H1 (cell line): ENCODE results near the gene MGAT5B. TPM values are rescaled to one million over a fixed set of nuclear protein-coding genes. Genes with fewer than 3 reads are reported as not detected.

ENCODE experiments used
- CTCF ChIA-PET: fragments of 300-600 bp; sonication (Branson Sonifier 250); formaldehyde crosslinking; loops from one replicate; lab custom pipeline; 2021; ENCODE audit not compliant: partially characterized antibody; lab: Charles Lee
- POLR2A ChIA-PET: fragments of 300-600 bp; sonication (Branson Sonifier 250); formaldehyde crosslinking; loops from one replicate; lab custom pipeline; 2021; ENCODE audit warnings: inconsistent platforms; ENCODE audit not compliant: partially characterized antibody; lab: Charles Lee
- DNase-seq, 2 experiments: peaks; one replicate each; pipeline versions ENCODE4 v3.0.0 to v3.0.0-alpha.2; 2010 to 2022; ENCODE audit warnings: low spot score in 2 of 2, low read depth in 1 of 2, mixed read lengths in 1 of 2
- FAIRE-seq: peaks from 2 replicates; lab custom pipeline; 2011; peaks lifted over from hg19 to GRCh38; lab: Jason Lieb, UNC
- H2AFZ ChIP-seq: 2 replicates; pipeline ENCODE4 v1.8.1; 2012; ENCODE audit warnings: low read length, inconsistent platforms
- H2AK5ac ChIP-seq: 2 replicates; pipeline ENCODE4 v1.6.1; 2013; ENCODE audit warnings: low read depth, low read length
- H2BK120ac ChIP-seq: replicated peaks from 2 replicates; pipeline ENCODE3; 2013; ENCODE audit warnings: low read depth, low read length, inconsistent platforms
- H2BK12ac ChIP-seq: 2 replicates; pipeline ENCODE4 v1.6.1; 2013; ENCODE audit warnings: low read depth, low read length
- H2BK15ac ChIP-seq: 2 replicates; pipeline ENCODE4 v1.6.1; 2013; ENCODE audit warnings: low read length
- H2BK20ac ChIP-seq: 2 replicates; pipeline ENCODE4 v1.6.1; 2013; ENCODE audit warnings: low read length
- H2BK5ac ChIP-seq: 2 replicates; pipeline ENCODE4 v1.6.1; 2013; ENCODE audit warnings: low read depth, low read length
- H3K14ac ChIP-seq: 2 replicates; pipeline ENCODE4 v1.6.1; 2013; ENCODE audit warnings: inconsistent platforms; ENCODE audit not compliant: insufficient read length
- H3K18ac ChIP-seq: 2 replicates; pipeline ENCODE4 v1.6.1; 2013; ENCODE audit warnings: low read length; ENCODE audit errors: extremely low read depth
- H3K23ac ChIP-seq: 2 replicates; pipeline ENCODE4 v1.6.1; 2013; ENCODE audit warnings: inconsistent platforms; ENCODE audit not compliant: insufficient read length
- H3K23me2 ChIP-seq: 2 replicates; pipeline ENCODE4 v1.6.1; 2013; ENCODE audit warnings: low read depth, low read length
- H3K27ac ChIP-seq: 2 replicates; pipeline ENCODE4 v1.6.1; 2011; ENCODE audit warnings: low read depth, low read length, inconsistent platforms
- H3K27me3 ChIP-seq, 4 experiments: replicated peaks in 1 of 4; 1 replicate in 1 of 4; 2 replicates in 3 of 4; pipeline versions ENCODE4 v1.6.1 to v1.8.1; 2011 to 2013; ENCODE audit warnings: low read length in 3 of 4, mild to moderate bottlenecking in 3 of 4, inconsistent platforms in 2 of 4, mixed read lengths in 2 of 4, moderate library complexity in 1 of 4; ENCODE audit not compliant: control insufficient read depth in 3 of 4, insufficient read depth in 3 of 4; ENCODE audit errors: extremely low read depth in 1 of 4
- H3K36me3 ChIP-seq, 4 experiments: 2 replicates each; pipeline versions ENCODE4 v1.6.1 to v1.8.1; 2011 to 2013; ENCODE audit warnings: mild to moderate bottlenecking in 4 of 4, low read length in 3 of 4, moderate library complexity in 2 of 4, control low read depth in 1 of 4, inconsistent platforms in 1 of 4; ENCODE audit not compliant: insufficient read depth in 4 of 4, control insufficient read depth in 2 of 4
- H3K4ac ChIP-seq: replicated peaks from 2 replicates; pipeline ENCODE3; 2013; ENCODE audit warnings: low read length, low read depth, mixed read lengths, inconsistent platforms; ENCODE audit not compliant: insufficient read length
- H3K4me1 ChIP-seq, 4 experiments: replicated peaks in 1 of 4; 1 replicate in 1 of 4; 2 replicates in 3 of 4; pipeline versions ENCODE4 v1.6.1 to v1.8.1; 2011 to 2013; ENCODE audit warnings: low read length in 3 of 4, inconsistent platforms in 2 of 4, mixed read lengths in 1 of 4; ENCODE audit not compliant: insufficient read depth in 4 of 4, control insufficient read depth in 3 of 4
- H3K4me2 ChIP-seq, 2 experiments: 2 replicates each; pipeline versions ENCODE4 v1.6.1 to v1.8.1; 2011 to 2013; ENCODE audit warnings: low read depth in 2 of 2, low read length in 2 of 2, control low read depth in 1 of 2, inconsistent platforms in 1 of 2, mild to moderate bottlenecking in 1 of 2; ENCODE audit not compliant: insufficient read depth in 1 of 2
- H3K4me3 ChIP-seq, 4 experiments: fragments of 200-600, 300-600 bp in 1 of 4; sonication (generic), shearing (Covaris generic), sonication (Bioruptor Twin) in 1 of 4; 2 replicates each; pipeline versions ENCODE4 v1.5.1 to v1.8.1; 2011 to 2016; ENCODE audit warnings: low read length in 4 of 4, low read depth in 3 of 4, control low read depth in 2 of 4, inconsistent platforms in 2 of 4, mild to moderate bottlenecking in 2 of 4, mixed read lengths in 1 of 4, moderate library complexity in 1 of 4; ENCODE audit not compliant: insufficient read depth in 2 of 4; ENCODE audit errors: extremely low read depth in 1 of 4
- H3K56ac ChIP-seq: replicated peaks from 2 replicates; pipeline ENCODE3; 2013; ENCODE audit warnings: low read depth, mild to moderate bottlenecking, mixed read lengths, low read length, inconsistent platforms; ENCODE audit not compliant: insufficient read length
- H3K79me1 ChIP-seq: 2 replicates; pipeline ENCODE4 v1.6.1; 2013; ENCODE audit warnings: low read depth, low read length, control low read depth
- H3K79me2 ChIP-seq, 2 experiments: 2 replicates each; pipeline versions ENCODE4 v1.6.1 to v1.8.1; 2012 to 2013; ENCODE audit warnings: low read length in 2 of 2, mild to moderate bottlenecking in 2 of 2, inconsistent platforms in 1 of 2; ENCODE audit not compliant: insufficient read depth in 2 of 2, control insufficient read depth in 1 of 2
- H3K9ac ChIP-seq, 4 experiments: replicated peaks in 1 of 4; 1 replicate in 1 of 4; 2 replicates in 3 of 4; pipeline versions ENCODE4 v1.6.1 to v1.8.1; 2011 to 2013; ENCODE audit warnings: low read depth in 3 of 4, low read length in 3 of 4, control low read depth in 2 of 4, mild to moderate bottlenecking in 2 of 4, moderate library complexity in 2 of 4, inconsistent platforms in 1 of 4; ENCODE audit errors: extremely low read depth in 1 of 4
- H3K9me3 ChIP-seq, 2 experiments: 2 replicates each; pipeline versions ENCODE4 v1.6.1 to v1.8.1; 2012 to 2013; ENCODE audit warnings: mild to moderate bottlenecking in 2 of 2, moderate library complexity in 2 of 2, control low read depth in 1 of 2, inconsistent platforms in 1 of 2, low read depth in 1 of 2, low read length in 1 of 2, mixed read lengths in 1 of 2; ENCODE audit not compliant: insufficient read depth in 2 of 2
- H4K20me1 ChIP-seq, 2 experiments: replicated peaks in 1 of 2; 2 replicates each; pipeline versions ENCODE3 to v1.8.1; 2011 to 2013; ENCODE audit warnings: inconsistent platforms in 2 of 2, low read length in 2 of 2, mild to moderate bottlenecking in 1 of 2; ENCODE audit not compliant: insufficient read depth in 2 of 2, control insufficient read depth in 1 of 2
- H4K5ac ChIP-seq: 2 replicates; pipeline ENCODE4 v1.6.1; 2013; ENCODE audit warnings: low read length, low read depth, mixed read lengths, inconsistent platforms; ENCODE audit not compliant: insufficient read length
- H4K8ac ChIP-seq: 2 replicates; pipeline ENCODE4 v1.8.0; 2013; ENCODE audit warnings: mild to moderate bottlenecking, moderate library complexity, low read length, inconsistent platforms; ENCODE audit not compliant: insufficient read depth; ENCODE audit errors: extremely low read depth
- H4K91ac ChIP-seq: replicated peaks from 2 replicates; pipeline ENCODE3; 2013; ENCODE audit warnings: low read length, mixed read lengths, inconsistent platforms; ENCODE audit not compliant: insufficient read length
- ATF2 ChIP-seq: IDR thresholded peaks from 2 replicates; pipeline ENCODE4 v1.6.1; 2012; ENCODE audit warnings: low read length, inconsistent platforms
- CBX8 ChIP-seq: fragments of 300-800, 300-1000 bp; sonication (generic); IDR thresholded peaks from 2 replicates; pipeline ENCODE4 v1.7.1; 2016; ENCODE audit warnings: low read depth, low read length, borderline replicate concordance
- CHD2 ChIP-seq: IDR thresholded peaks from 2 replicates; pipeline ENCODE4 v1.6.1; 2012; ENCODE audit warnings: low read length, improper control_type of control experiment
- EGR1 ChIP-seq: IDR thresholded peaks from 2 replicates; pipeline ENCODE4 v1.6.1; 2011; ENCODE audit warnings: low read depth, low read length, borderline replicate concordance
- EZH2 ChIP-seq: fragments of 200-600 bp; sonication (generic); IDR thresholded peaks from 2 replicates; pipeline ENCODE4 v1.7.1; 2012; ENCODE audit warnings: low read depth, mild to moderate bottlenecking, moderate library complexity, low read length, inconsistent platforms; ENCODE audit not compliant: severe bottlenecking
- NANOG ChIP-seq: IDR thresholded peaks from 2 replicates; pipeline ENCODE4 v1.6.1; 2011; ENCODE audit warnings: low read length, low read depth, mild to moderate bottlenecking, inconsistent platforms; ENCODE audit not compliant: insufficient read depth, poor library complexity, severe bottlenecking
- RNF2 ChIP-seq: fragments of 200-900, 300-1000 bp; sonication (generic); IDR thresholded peaks from 2 replicates; pipeline ENCODE4 v1.7.1; 2016; ENCODE audit warnings: borderline replicate concordance, low read depth, mild to moderate bottlenecking, antibody characterized with exemption, low read length; ENCODE audit not compliant: poor library complexity, severe bottlenecking; ENCODE audit errors: missing control alignments
- SIRT6 ChIP-seq: IDR thresholded peaks from one replicate; pipeline ENCODE4 v1.7.1; 2012; ENCODE audit warnings: low read length, inconsistent platforms
- SP4 ChIP-seq: IDR thresholded peaks from 2 replicates; pipeline ENCODE4 v1.6.1; 2012; ENCODE audit warnings: low read length, inconsistent platforms
- SRF ChIP-seq: IDR thresholded peaks from 2 replicates; pipeline ENCODE4 v1.6.1; 2011; ENCODE audit warnings: mild to moderate bottlenecking, low read depth, low read length, moderate library complexity
- WGBS, 2 experiments: shearing (Covaris generic) in 1 of 2; methylation state at CpG; one replicate each; pipeline versions ENCODE4 v1.1.6 to v1.1.7; 2013 to 2015; ENCODE audit warnings: low lambda C conversion rate in 2 of 2, mixed read lengths in 2 of 2, inconsistent platforms in 1 of 2, low coverage in 1 of 2, missing lambda C conversion rate in 1 of 2; ENCODE audit not compliant: insufficient replicate concordance in 2 of 2, insufficient coverage in 1 of 2, insufficient read length in 1 of 2; ENCODE audit errors: extremely low coverage in 1 of 2, missing lambda C conversion rate in 1 of 2; 5-methylcytosine and 5-hydroxymethylcytosine counted together
- polyA plus RNA-seq, 7 experiments: library from polyadenylated mRNA; depleted of rRNA in 3 of 7; stranded (reverse) in 5 of 7; unstranded in 2 of 7; fragments of >200 nt in 5 of 7; fragments of 200-250 nt in 2 of 7; gene quantifications; 1 replicate in 5 of 7; 2 replicates in 1 of 7; 4 replicates in 1 of 7; pipeline versions ENCODE4 v1.2.1 to v1.2.3, GENCODE V29; 2011 to 2013; ENCODE audit warnings: missing spikeins in 2 of 7, mixed read lengths in 2 of 7
- total RNA-seq: library from RNA; stranded (reverse); fragmentation: NEBNext Ultra II Directional; extraction: Animal tissue kit (Norgen Biotek cat#: 25700); gene quantifications from 2 replicates; pipeline ENCODE4 v1.2.1, GENCODE V29; 2021

Gene MGAT5B
- total and polyA plus RNA-seq, 2 of the 8 experiments (the other 6 are each of a cell fraction or from before 2014, with no cell fraction given): 7.9 to 8.2 TPM

GRCh38 chr17:76845541-76846017 is 22.6 kb upstream of the MGAT5B start:
- Histone ChIP-seq H3K79me1 (no peaks in the 10 kb centered on the region), H2BK20ac (no peak overlapping the region), H4K8ac (no peak overlapping the region), H3K9ac (no peak overlapping the region), H2AFZ (no peak overlapping the region), H3K27ac (no peak overlapping the region), H2BK15ac (no peak overlapping the region), H4K20me1 (no peaks in the 10 kb centered on the region), H3K79me2 (no peaks in the 10 kb centered on the region), H3K27me3 (peaks cover 0 to 4% (median 3%) of the 10 kb centered on the region in 4 experiments; a peak in 4 of 7 replicates), H2BK5ac (no peak overlapping the region), H4K91ac (no peak overlapping the region), H3K23me2 (peaks cover 10% of the 10 kb centered on the region; the same call in 1 of the 2 replicates), H3K9me3 (no peaks in the 10 kb centered on the region), H2BK12ac (no peak overlapping the region), H3K4me1 (peaks cover under 1 to 11% (median 5%) of the 10 kb centered on the region in 4 experiments; a peak in 5 of 7 replicates), H3K56ac (no peak overlapping the region), H3K4me2 (no peak overlapping the region), H3K18ac (no peak overlapping the region), H2BK120ac (no peak overlapping the region), H3K4ac (no peak overlapping the region), H4K5ac (no peak overlapping the region), H2AK5ac (no peak overlapping the region; the same call in 1 of the 2 replicates), H3K14ac (no peak overlapping the region), H3K36me3 (no peaks in the 10 kb centered on the region), H3K23ac (no peak overlapping the region), H3K4me3 (no peak overlapping the region)
- ChIA-PET POLR2A (no interaction called here), CTCF (interaction anchor here (1.2 to 1.4 kb wide), 4 partner anchors 14 to 241 kb away, joined by 3 to 4 read pairs (median 3); no protein-coding TSS in a partner anchor)
- DNase-seq (no peak), FAIRE-seq (no peak)
- TF ChIP-seq SRF (no peak), EGR1 (no peak), EZH2 (no peak), CHD2 (no peak), CBX8 (no peak), NANOG (no peak), ATF2 (no peak), SP4 (no peak), RNF2 (no peak), SIRT6 (no peak)
- 77% methylated on average over 6 of the region's 6 CpGs; no CpG with 5 or more reads in 1 of the 2 experiments for WGBS, 2 experiments
